Measurements from ENCODE around the gene ALKBH3.
A peak's percentile ranks its signal among the peaks of the same experiment; 100 is the strongest.

ALKBH3 gene

GRCh38 chr11:43898574-43898973 is 17.9 kb downstream of the ALKBH3 start:
- DNase-seq, result no peak

- no peak for DNase-seq
These were observed 18.5 kb downstream of the ALKBH3 start for GRCh38 chr11:43899094-43899493.

GRCh38 chr11:43901551-43901950 is 20.9 kb downstream of the ALKBH3 start:
- no peak for DNase-seq

- no peak for DNase-seq
These were observed 22.4 kb downstream of the ALKBH3 start for GRCh38 chr11:43903078-43903477.

GRCh38 chr11:43903969-43904368 is 23.3 kb downstream of the ALKBH3 start:
- DNase-seq, result no peak

GRCh38 chr11:43904742-43905535 is 24.3 kb downstream of the ALKBH3 start:
- DNase-seq, result no peak

- DNase-seq, result no peak
These were observed 25.2 kb downstream of the ALKBH3 start for GRCh38 chr11:43905813-43906241.

- DNase-seq, result no peak
These were observed 26.7 kb downstream of the ALKBH3 start for GRCh38 chr11:43907028-43907975.

GRCh38 chr11:43908191-43908590 is 27.6 kb downstream of the ALKBH3 start:
- no peak for DNase-seq

GRCh38 chr11:43908683-43909082 is 28.1 kb downstream of the ALKBH3 start:
- no peak for DNase-seq

GRCh38 chr11:43913829-43914380 is 33.3 kb downstream of the ALKBH3 start:
- DNase-seq, result no peak

- DNase-seq, result no peak
These were observed 33.8 kb downstream of the ALKBH3 start for GRCh38 chr11:43914466-43914865.

- DNase-seq, result no peak
These were observed 36.0 kb downstream of the ALKBH3 start for GRCh38 chr11:43916621-43917020.

- no peak for DNase-seq
These were observed 37.2 kb downstream of the ALKBH3 start for GRCh38 chr11:43917851-43918250.

GRCh38 chr11:43918662-43919061 is 38.0 kb downstream of the ALKBH3 start:
- no peak for DNase-seq

- DNase-seq, result no peak
These were observed 39.4 kb downstream of the ALKBH3 start for GRCh38 chr11:43919852-43920597.

GRCh38 chr11:43920598-43921419 is 40.2 kb downstream of the ALKBH3 start:
- peak; percentile 100 for DNase-seq

- no peak for DNase-seq
These were observed 41.1 kb downstream of the ALKBH3 start for GRCh38 chr11:43921561-43922294.

- no peak for DNase-seq
These were observed 41.6 kb downstream of the ALKBH3 start for GRCh38 chr11:43922295-43922648.

GRCh38 chr11:43922744-43923405 is 42.2 kb downstream of the ALKBH3 start:
- no peak for DNase-seq
